IMR-90 (cell line): Measurements from ENCODE around the gene TTC3. TPM values are rescaled to one million over a fixed set of nuclear protein-coding genes. Genes with fewer than 3 reads are reported as not detected.

Source experiments
- microRNA-seq, 2 experiments: library from miRNA; stranded (forward) in 1 of 2; unstranded in 1 of 2; fragments of 10-50 nt in 1 of 2; fragments of <30 nt in 1 of 2; gene quantifications in 1 of 2; microRNA quantifications in 1 of 2; one replicate each; pipeline versions ENCODE3 to v1.1.0; 2013 to 2020; ENCODE audit not compliant: insufficient read depth in 1 of 2, insufficient read length in 1 of 2, unreplicated experiment in 1 of 2
- polyA plus RNA-seq, 3 experiments: library from polyadenylated mRNA; depleted of rRNA; stranded (reverse); fragments of >200 nt; gene quantifications; 2 replicates each; pipeline ENCODE4 v1.2.3, GENCODE V29; 2012; ENCODE audit warnings: low replicate concordance in 1 of 3
- small RNA-seq, 5 experiments: library from RNA; depleted of rRNA; stranded (forward); fragments of <200 nt; gene quantifications; one replicate each; pipeline ENCODE3, GENCODE V24; 2012
- total RNA-seq: library from RNA; depleted of rRNA; stranded (reverse); fragments of >200 nt; gene quantifications from 2 replicates; pipeline ENCODE4 v1.2.3, GENCODE V29; 2012; rRNA removed

The TTC3 gene
- total and polyA plus RNA-seq, 2 of the 4 experiments (the other 2 are of a cell fraction): 96.7 to 293 TPM

Small RNA genes within 50 kb of the gene (microRNA-seq; reads per million reads assigned to microRNA genes)
- not detected for gene RN7SL678P (ENCODE audit: insufficient read depth, insufficient read length)
- gene RNU6-696P (ENCODE audit: insufficient read depth, insufficient read length): not detected

Small RNA genes within 50 kb of the gene (small RNA-seq; reads per million reads assigned to genes)
- gene RN7SL678P (0 to 0.17 (median 0) reads per million in 5 experiments), gene RNU6-696P (0 reads per million in 5 experiments)

Other genes starting within 250 kb of the TTC3 start
- 18.1 and 21.0 TPM in 2 replicates for gene HLCS, start 106.6 kb upstream of the TTC3 start, total RNA-seq
- 8.6 and 10.6 TPM in 2 replicates for gene HLCS, start 106.6 kb upstream of the TTC3 start, polyA plus RNA-seq (2012; rRNA removed)
- gene RIPPLY3, start 66.6 kb upstream of the TTC3 start, total RNA-seq: not detected in 2 replicates
- gene RIPPLY3, start 66.6 kb upstream of the TTC3 start, polyA plus RNA-seq (2012; rRNA removed): 0.07 and 0.10 TPM in 2 replicates
- gene PIGP, start 183 bp upstream of the TTC3 start, total RNA-seq: 4.1 and 5.6 TPM in 2 replicates
- 11.0 and 15.4 TPM in 2 replicates for gene PIGP, start 183 bp upstream of the TTC3 start, polyA plus RNA-seq (2012; rRNA removed)
- 30.0 and 36.6 TPM in 2 replicates for gene VPS26C, start 194.1 kb downstream of the TTC3 start, total RNA-seq
- gene VPS26C, start 194.1 kb downstream of the TTC3 start, polyA plus RNA-seq (2012; rRNA removed): 27.0 and 30.0 TPM in 2 replicates